ENCODE data around the gene TRIM43B. TPM values are rescaled to one million over a fixed set of nuclear protein-coding genes. Genes with fewer than 3 reads are reported as not detected.

The TRIM43B gene
- total RNA-seq, 1 experiment from 2014 or later: not detected

DNA sequence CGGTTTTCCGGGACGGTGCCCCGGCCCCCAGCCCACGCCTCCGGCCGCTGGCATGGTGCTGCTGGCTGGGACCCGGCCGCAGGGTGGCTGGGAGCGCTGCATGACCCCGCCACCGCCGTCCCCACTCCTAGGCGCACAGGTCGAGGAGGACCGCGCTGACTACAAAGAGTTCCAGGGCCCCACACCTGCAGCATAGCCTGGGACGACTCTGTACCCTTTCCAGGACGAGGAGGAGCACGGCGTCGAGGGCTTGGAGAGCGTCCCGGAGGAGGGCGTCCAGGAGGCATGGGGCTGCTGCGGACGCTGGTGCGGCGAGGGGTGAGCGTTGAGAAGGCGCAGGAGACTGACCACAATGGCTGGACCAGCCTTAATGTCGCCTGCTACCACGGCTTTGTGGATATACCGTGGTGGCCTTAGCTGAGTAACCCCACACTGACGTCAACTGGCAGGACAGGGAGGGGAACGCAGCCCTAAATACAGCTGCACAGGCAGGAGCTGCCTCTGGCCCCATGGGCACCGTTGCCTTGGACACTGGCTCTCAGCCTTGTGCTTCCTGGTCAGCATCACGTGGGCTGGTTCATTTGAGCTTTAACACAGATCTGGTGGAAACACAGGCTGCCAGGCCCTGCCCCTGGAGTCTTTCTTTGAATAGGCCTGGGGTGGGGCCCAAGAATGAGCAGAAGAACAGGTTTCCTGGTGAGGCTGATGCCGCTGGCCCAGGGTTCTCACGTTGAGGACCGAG, 40.9 kb upstream of the TRIM43B start:
- Histone ChIP-seq H2BK5ac (ENCODE audit: insufficient read length, low read length) (no peak overlapping the region), H3T11ph (ENCODE audit: low read length) (no peak overlapping the region), H4K8ac (replicated peaks; ENCODE audit: insufficient read length, low read depth, low read length) (no peak overlapping the region), H3K27me3 (ENCODE audit: insufficient read depth, low read length) (no peaks in the 10 kb centered on the region), H3K23me2 (ENCODE audit: insufficient read length, low read depth, low read length, poor library complexity, severe bottlenecking) (no peaks in the 10 kb centered on the region), H2BK15ac (ENCODE audit: low read depth, low read length) (no peak overlapping the region), H3K23ac (ENCODE audit: insufficient read length, low read depth, low read length) (no peak overlapping the region), H3K9me3 (ENCODE audit: control insufficient read depth, low read depth, low read length) (no peaks in the 10 kb centered on the region), H3K79me2 (ENCODE audit: insufficient read depth, low read length) (no peaks in the 10 kb centered on the region), H2BK12ac (ENCODE audit: insufficient read length, low read depth, low read length) (no peak overlapping the region), H3K4me1 (ENCODE audit: insufficient read depth, low read length) (no peaks in the 10 kb centered on the region), H3K79me1 (ENCODE audit: insufficient read depth, low read depth, low read length, poor library complexity, severe bottlenecking) (no peaks in the 10 kb centered on the region), H2AK5ac (ENCODE audit: insufficient read length, low read length) (no peak overlapping the region), H4K5ac (ENCODE audit: insufficient read length, low read depth, low read length) (no peak overlapping the region), H3K18ac (ENCODE audit: insufficient read length, low read depth, low read length) (no peak overlapping the region), H2AFZ (ENCODE audit: low read length) (no peak overlapping the region), H2BK120ac (ENCODE audit: low read depth, low read length, poor library complexity, severe bottlenecking) (no peak overlapping the region), H3K4me2 (ENCODE audit: insufficient read depth, insufficient read length, low read length) (no peak overlapping the region), H3K14ac (ENCODE audit: insufficient read depth, low read length) (no peak overlapping the region), H3K9ac (ENCODE audit: extremely low read depth, insufficient read length, low read length) (no peak overlapping the region), H4K20me1 (ENCODE audit: control insufficient read depth, insufficient read depth, insufficient read length) (no peaks in the 10 kb centered on the region), H3K27ac (ENCODE audit: insufficient read length, low read depth, low read length) (no peak overlapping the region), H4K91ac (ENCODE audit: insufficient read length, low read depth, low read length) (no peak overlapping the region), H3K56ac (ENCODE audit: insufficient read length, low read depth, low read length) (no peak overlapping the region), H2BK20ac (ENCODE audit: low read depth, low read length, poor library complexity, severe bottlenecking) (no peak overlapping the region), H3K4ac (ENCODE audit: low read depth, low read length) (no peak overlapping the region)
- TF ChIP-seq, protein P1, sequence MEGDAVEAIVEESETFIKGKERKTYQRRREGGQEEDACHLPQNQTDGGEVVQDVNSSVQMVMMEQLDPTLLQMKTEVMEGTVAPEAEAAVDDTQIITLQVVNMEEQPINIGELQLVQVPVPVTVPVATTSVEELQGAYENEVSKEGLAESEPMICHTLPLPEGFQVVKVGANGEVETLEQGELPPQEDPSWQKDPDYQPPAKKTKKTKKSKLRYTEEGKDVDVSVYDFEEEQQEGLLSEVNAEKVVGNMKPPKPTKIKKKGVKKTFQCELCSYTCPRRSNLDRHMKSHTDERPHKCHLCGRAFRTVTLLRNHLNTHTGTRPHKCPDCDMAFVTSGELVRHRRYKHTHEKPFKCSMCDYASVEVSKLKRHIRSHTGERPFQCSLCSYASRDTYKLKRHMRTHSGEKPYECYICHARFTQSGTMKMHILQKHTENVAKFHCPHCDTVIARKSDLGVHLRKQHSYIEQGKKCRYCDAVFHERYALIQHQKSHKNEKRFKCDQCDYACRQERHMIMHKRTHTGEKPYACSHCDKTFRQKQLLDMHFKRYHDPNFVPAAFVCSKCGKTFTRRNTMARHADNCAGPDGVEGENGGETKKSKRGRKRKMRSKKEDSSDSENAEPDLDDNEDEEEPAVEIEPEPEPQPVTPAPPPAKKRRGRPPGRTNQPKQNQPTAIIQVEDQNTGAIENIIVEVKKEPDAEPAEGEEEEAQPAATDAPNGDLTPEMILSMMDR (conservative IDR thresholded peaks at IDR 0.05): no peak
- no peak overlapping the region for H3K4me3 Mint-ChIP-seq
- no peak for DNase-seq
- H3K9me3 Mint-ChIP-seq: peaks cover 0 to 44% of the 10 kb centered on the region in 2 experiments; a peak in 2 of 5 replicates
- no peaks in the 10 kb centered on the region for H3K4me1 Mint-ChIP-seq
- no CpG with 5 or more reads among the region's 41 CpGs for WGBS (ENCODE audit: extremely low coverage, insufficient read length, low lambda C conversion rate)
- no peak overlapping the region for H3K27ac Mint-ChIP-seq
- no peaks in the 10 kb centered on the region for H3K36me3 Mint-ChIP-seq (ENCODE audit: insufficient read depth in 1 of 3, low read depth in 3 of 3)
- peaks cover 6% of the 10 kb centered on the region for H3K27me3 Mint-ChIP-seq (ENCODE audit: low read depth)
